CD4-positive, alpha-beta T cell (primary cell): ENCODE measurements around the gene IL1R2. TPM values are rescaled to one million over a fixed set of nuclear protein-coding genes. Genes with fewer than 3 reads are reported as not detected.

ENCODE experiments used
- ATAC-seq: fragments of 200-7000 bp; cut with Tn5 transposase; one replicate; pipeline ENCODE4 v1.10.0; 2022; ENCODE audit warnings: mild to moderate bottlenecking; ENCODE audit not compliant: poor library complexity
- CTCF ChIA-PET: fragments of 350-600 bp; sonication (Branson Sonifier 250); formaldehyde crosslinking; loops from one replicate; lab custom pipeline; 2021; ENCODE audit warnings: antibody characterized with exemption, inconsistent platforms; lab: Charles Lee
- POLR2A ChIA-PET: fragments of 350-600 bp; sonication (Branson Sonifier 250); formaldehyde crosslinking; loops from one replicate; lab custom pipeline; 2021; ENCODE audit warnings: antibody characterized with exemption, inconsistent platforms; lab: Charles Lee
- DNase-seq, 14 experiments: peaks; one replicate each; pipeline ENCODE4 v3.0.0-alpha.2; 2013 to 2020; ENCODE audit warnings: mixed read lengths in 2 of 14
- H3K27ac ChIP-seq, 2 donors: one replicate each; pipeline versions ENCODE4 v1.5.1 to v1.7.0; 2013; ENCODE audit warnings: low read length in 2 of 2, low read depth in 1 of 2, mild to moderate bottlenecking in 1 of 2
- H3K27me3 ChIP-seq, 2 experiments: 1 replicate in 1 of 2; 2 replicates in 1 of 2; pipeline versions ENCODE4 v1.6.1 to v1.7.0; 2013; ENCODE audit warnings: low read length in 2 of 2, control low read depth in 1 of 2, mild to moderate bottlenecking in 1 of 2, moderate library complexity in 1 of 2; ENCODE audit not compliant: insufficient read depth in 2 of 2, control insufficient read depth in 1 of 2
- H3K36me3 ChIP-seq: one replicate; pipeline ENCODE4 v1.6.1; 2013; ENCODE audit warnings: low read length, control low read depth; ENCODE audit not compliant: insufficient read depth
- H3K4me1 ChIP-seq: one replicate; pipeline ENCODE4 v1.6.1; 2013; ENCODE audit warnings: low read length, control low read depth; ENCODE audit not compliant: insufficient read depth
- H3K4me3 ChIP-seq: one replicate; pipeline ENCODE4 v1.5.1; 2013; ENCODE audit warnings: mild to moderate bottlenecking, low read length, moderate library complexity
- H3K9me3 ChIP-seq, 2 experiments: 1 replicate in 1 of 2; 2 replicates in 1 of 2; pipeline versions ENCODE4 v1.6.1 to v1.7.0; 2013; ENCODE audit warnings: low read length in 2 of 2, mild to moderate bottlenecking in 2 of 2, control low read depth in 1 of 2, moderate library complexity in 1 of 2; ENCODE audit not compliant: control insufficient read depth in 1 of 2, insufficient read depth in 1 of 2
- H3K27ac Mint-ChIP-seq: one replicate; pipeline ENCODE4 v1.8.0; 2020; ENCODE audit warnings: mixed read lengths
- H3K27me3 Mint-ChIP-seq: one replicate; pipeline ENCODE4 v1.8.0; 2021; ENCODE audit warnings: mixed read lengths
- H3K36me3 Mint-ChIP-seq: one replicate; pipeline ENCODE4 v1.8.0; 2021; ENCODE audit warnings: low read depth, mixed read lengths
- H3K4me1 Mint-ChIP-seq: one replicate; pipeline ENCODE4 v1.8.0; 2021; ENCODE audit warnings: low read depth, mixed read lengths
- H3K4me3 Mint-ChIP-seq: one replicate; pipeline ENCODE4 v1.8.0; 2020; ENCODE audit warnings: mild to moderate bottlenecking, mixed read lengths
- H3K9me3 Mint-ChIP-seq: one replicate; pipeline ENCODE4 v1.8.0; 2020; ENCODE audit warnings: mixed read lengths
- CTCF ChIP-seq: fragments of 200-600 bp; IDR thresholded peaks from one replicate; pipeline ENCODE4 v1.8.0; 2022; ENCODE audit warnings: antibody characterized with exemption, mild to moderate bottlenecking
- intact Hi-C, 2 experiments: fragments of 100-400 bp; cut with DNase I in 1 of 2; cut with micrococcal nuclease in 1 of 2; formaldehyde crosslinking; loops; one replicate each; pipeline versions ENCODE4 v1.15.1 to v1.9.0; 2023 to 2025; cut with DNase I, micrococcal nuclease
- total RNA-seq, 174 experiments: library from RNA in 2 of 174; stranded (reverse) in 2 of 174; gene quantifications; one replicate each; pipeline ENCODE4 v1.2.3 and lab custom pipeline; 2021 to 2026

IL1R2 gene
- total RNA-seq, 2 experiments from 2014 or later = 0.31 to 0.47 TPM

DNA sequence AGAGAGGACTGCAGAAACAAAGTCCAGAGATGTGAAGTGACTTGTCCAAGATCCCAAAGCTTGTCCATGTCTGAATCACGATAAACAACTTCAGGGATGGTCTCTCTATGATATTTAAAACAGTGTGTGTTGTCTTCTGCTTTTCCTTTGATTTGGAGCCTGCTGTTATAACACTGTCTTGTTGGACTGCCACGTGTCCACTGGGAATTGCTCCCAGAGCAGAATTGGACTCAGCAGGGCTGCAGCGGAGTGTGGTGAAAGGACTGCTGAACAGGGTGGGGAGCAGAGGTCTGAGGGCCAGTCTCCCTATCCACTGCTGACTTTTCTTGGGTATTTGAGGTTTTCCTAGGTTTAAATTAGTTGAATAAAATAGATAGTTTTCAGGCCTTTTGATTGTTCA lies 68.3 kb downstream of the IL1R2 start:
- CTCF ChIA-PET = no interaction called here
- H3K27ac Mint-ChIP-seq = no peak overlapping the region

DNA sequence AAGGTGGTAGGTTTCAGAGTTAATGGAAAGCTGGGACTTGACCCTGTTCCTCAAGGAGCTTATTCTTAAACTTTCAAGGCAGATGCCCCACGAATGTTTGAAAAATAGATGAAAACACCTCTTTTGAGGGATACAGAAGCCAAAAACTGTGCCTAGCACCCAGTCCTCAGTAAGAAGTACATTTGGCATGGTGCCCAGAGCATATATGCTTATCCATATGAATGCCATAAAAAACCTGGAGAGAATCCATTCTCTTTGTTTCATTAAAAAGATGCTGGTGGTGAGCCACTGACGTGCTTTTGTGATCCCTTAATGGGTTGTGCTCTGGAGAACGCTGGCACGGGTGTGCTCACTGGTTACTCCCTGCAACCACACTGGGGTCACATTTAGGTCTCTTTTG lies 69.0 kb downstream of the IL1R2 start:
- POLR2A ChIA-PET = interaction anchor here (1.0 kb wide), 1 partner anchor 22 kb away, joined by 3 read pairs; no protein-coding TSS in a partner anchor
- no peaks in the 10 kb centered on the region for H3K27me3 Mint-ChIP-seq
- no peaks in the 10 kb centered on the region for H3K9me3 Mint-ChIP-seq
- Histone ChIP-seq H3K27me3 (no peaks in the 10 kb centered on the region), H3K27ac (no peak overlapping the region), H3K36me3 (no peaks in the 10 kb centered on the region), H3K9me3 (peaks cover 0 to 5% of the 10 kb centered on the region in 2 experiments), H3K4me1 (peaks cover 24% of the 10 kb centered on the region), H3K4me3 (no peak overlapping the region)
- intact Hi-C loops = no loop called here
- no peaks in the 10 kb centered on the region for H3K4me1 Mint-ChIP-seq
- ATAC-seq (no peak), DNase-seq (no peak)
- H3K27ac Mint-ChIP-seq = no peak overlapping the region
- H3K4me3 Mint-ChIP-seq = no peak overlapping the region
- no peak for TF ChIP-seq CTCF
- H3K36me3 Mint-ChIP-seq = no peaks in the 10 kb centered on the region
- CTCF ChIA-PET = no interaction called here

More for the DNA sequence above, 68.3 kb downstream of the IL1R2 start:
- no peaks in the 10 kb centered on the region for H3K9me3 Mint-ChIP-seq
- ATAC-seq = no peak
- POLR2A ChIA-PET = interaction anchor here (1.0 kb wide), 1 partner anchor 23 kb away, joined by 3 read pairs; no protein-coding TSS in a partner anchor
- no peaks in the 10 kb centered on the region for H3K27me3 ChIP-seq
- TF ChIP-seq CTCF = no peak
- H3K36me3 ChIP-seq = no peaks in the 10 kb centered on the region
- peaks cover 24% of the 10 kb centered on the region for H3K4me1 ChIP-seq
- intact Hi-C loops = no loop called here
- H3K36me3 Mint-ChIP-seq = no peaks in the 10 kb centered on the region
- H3K4me3 ChIP-seq = no peak overlapping the region
- no peaks in the 10 kb centered on the region for H3K9me3 ChIP-seq
- H3K27ac ChIP-seq = no peak overlapping the region
- no peak overlapping the region for H3K4me3 Mint-ChIP-seq
- H3K27me3 Mint-ChIP-seq = no peaks in the 10 kb centered on the region
- no peaks in the 10 kb centered on the region for H3K4me1 Mint-ChIP-seq
- DNase-seq = no peak

DNA sequence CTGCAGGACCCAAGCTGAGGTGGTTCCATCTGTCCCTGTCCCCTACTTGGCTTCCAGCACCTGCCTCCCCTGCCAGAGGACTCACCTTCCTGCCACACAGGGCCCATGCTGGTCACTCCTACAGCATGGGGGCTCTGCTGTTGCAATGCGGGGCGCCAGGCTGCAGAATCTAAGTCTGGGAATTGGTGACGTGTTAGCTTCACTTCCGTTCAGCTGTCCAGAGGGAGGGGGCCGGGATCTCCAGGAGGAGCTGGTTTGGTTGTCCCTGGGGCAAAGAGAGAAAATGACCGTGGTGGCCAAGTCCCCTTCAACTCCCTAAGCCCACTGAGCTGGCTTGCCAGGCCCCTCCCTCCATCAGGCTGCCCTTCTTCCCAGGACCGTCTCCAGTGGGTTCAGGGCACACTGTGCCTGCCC lies 69.5 kb downstream of the IL1R2 start:
- no peak overlapping the region for H3K4me3 ChIP-seq
- no peak overlapping the region for H3K27ac Mint-ChIP-seq
- H3K4me1 Mint-ChIP-seq = no peaks in the 10 kb centered on the region
- no peaks in the 10 kb centered on the region for H3K27me3 ChIP-seq
- no peak for DNase-seq
- no peak for TF ChIP-seq CTCF
- ChIA-PET CTCF (no interaction called here), POLR2A (no interaction called here)
- peaks cover 24% of the 10 kb centered on the region for H3K4me1 ChIP-seq
- H3K27me3 Mint-ChIP-seq = no peaks in the 10 kb centered on the region
- no peaks in the 10 kb centered on the region for H3K36me3 Mint-ChIP-seq
- no peak overlapping the region for H3K4me3 Mint-ChIP-seq
- ATAC-seq = no peak
- peaks cover 0 to 7% of the 10 kb centered on the region in 2 experiments for H3K9me3 ChIP-seq
- H3K36me3 ChIP-seq = no peaks in the 10 kb centered on the region
- intact Hi-C loops = no loop called here
- H3K27ac ChIP-seq = no peak overlapping the region
- no peaks in the 10 kb centered on the region for H3K9me3 Mint-ChIP-seq
